Brain microvascular endothelial cell (primary cell): ENCODE measurements around the gene UBE2D3.

Source experiments
- DNase-seq: peaks from one replicate; pipeline ENCODE4 v3.0.0-alpha.2; 2020
- H3K27ac ChIP-seq: fragments of 250-450 bp; sonication (Bioruptor Pico); 2 replicates; pipeline ENCODE4 v1.5.1; 2020; ENCODE audit warnings: mild to moderate bottlenecking, moderate library complexity
- H3K27me3 ChIP-seq: fragments of 250-450 bp; sonication (Bioruptor Pico); replicated peaks from 2 replicates; pipeline ENCODE4 v1.5.1; 2020; ENCODE audit warnings: mild to moderate bottlenecking
- H3K36me3 ChIP-seq: fragments of 250-450 bp; sonication (Bioruptor Pico); replicated peaks from 2 replicates; pipeline ENCODE4 v1.5.1; 2020; ENCODE audit warnings: mild to moderate bottlenecking
- H3K4me3 ChIP-seq: 2 replicates; pipeline ENCODE4 v1.5.1; 2011; ENCODE audit warnings: low read depth, mild to moderate bottlenecking, control low read depth, low read length, moderate library complexity
- CTCF ChIP-seq: IDR thresholded peaks from 2 replicates; pipeline ENCODE4 v1.5.1; 2011; ENCODE audit warnings: low read depth, mild to moderate bottlenecking, moderate library complexity, low read length, control low read depth, inconsistent platforms; ENCODE audit errors: missing control alignments
- in situ Hi-C: cut with HindIII; loops from 2 replicates; pipeline ENCODE4 v1.10.0; 2017; ENCODE audit warnings: low sequenced_read_pairs, low pct_ligation_motif_present

Gene UBE2D3

DNA sequence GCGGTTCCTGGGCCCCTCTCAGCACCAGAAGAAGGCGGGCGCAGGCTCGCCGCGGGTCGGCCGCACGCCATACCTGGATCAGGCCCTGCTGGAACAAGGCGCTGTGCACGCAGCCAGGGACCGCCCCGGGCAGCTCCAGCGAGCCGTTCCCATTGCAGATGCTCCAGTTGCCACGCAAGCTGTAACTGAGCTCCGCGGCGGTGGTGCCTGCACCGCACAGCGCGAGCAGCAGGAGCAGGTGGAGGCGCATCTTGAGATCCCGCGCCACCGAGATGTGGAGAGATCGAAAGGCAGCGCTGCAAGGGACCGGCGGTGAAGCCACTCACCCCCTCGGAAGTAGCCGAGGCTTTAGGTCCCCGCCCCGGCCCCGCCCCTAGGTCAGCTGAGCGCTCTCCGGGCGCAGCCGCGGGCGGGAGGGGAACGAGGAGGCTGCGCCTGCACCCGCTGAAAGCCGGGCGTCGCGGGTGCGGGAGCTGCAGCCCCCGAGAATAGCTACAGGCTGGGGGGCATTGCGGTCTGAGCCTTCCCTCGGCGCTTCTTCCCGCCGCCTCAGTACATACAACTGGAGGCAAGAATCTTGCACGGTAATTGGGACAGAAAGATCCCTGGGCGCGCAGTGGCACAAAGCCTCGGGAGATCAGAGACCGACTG, 66.6 kb downstream of the UBE2D3 start, which contains the start of gene MANBA:
Gene MANBA (minus strand): TSS at position 324 of the 651 bp plus-strand sequence. CDS start 74 bp downstream, at position 250.
- Histone ChIP-seq H3K36me3 (no peaks in the 10 kb centered on the region), H3K27ac (peak within 1 kb of the TSS; percentile 38), H3K27me3 (no peaks in the 10 kb centered on the region), H3K4me3 (peak within 1 kb of the TSS; percentile 92)
- peak; percentile 68 for DNase-seq
- in situ Hi-C loops: no loop called here
- TF ChIP-seq CTCF: no peak

- H3K27me3 ChIP-seq: no peaks in the 10 kb centered on the region
- peak overlapping the region; percentile 92 for H3K4me3 ChIP-seq
- in situ Hi-C loops: no loop called here
- DNase-seq: peak; percentile 67
- H3K27ac ChIP-seq: peak overlapping the region; percentile 38
- H3K36me3 ChIP-seq: no peaks in the 10 kb centered on the region
- no peak for TF ChIP-seq CTCF
Measured at GRCh38 chr4:102759831-102760644, 67.3 kb downstream of the UBE2D3 start.

DNA sequence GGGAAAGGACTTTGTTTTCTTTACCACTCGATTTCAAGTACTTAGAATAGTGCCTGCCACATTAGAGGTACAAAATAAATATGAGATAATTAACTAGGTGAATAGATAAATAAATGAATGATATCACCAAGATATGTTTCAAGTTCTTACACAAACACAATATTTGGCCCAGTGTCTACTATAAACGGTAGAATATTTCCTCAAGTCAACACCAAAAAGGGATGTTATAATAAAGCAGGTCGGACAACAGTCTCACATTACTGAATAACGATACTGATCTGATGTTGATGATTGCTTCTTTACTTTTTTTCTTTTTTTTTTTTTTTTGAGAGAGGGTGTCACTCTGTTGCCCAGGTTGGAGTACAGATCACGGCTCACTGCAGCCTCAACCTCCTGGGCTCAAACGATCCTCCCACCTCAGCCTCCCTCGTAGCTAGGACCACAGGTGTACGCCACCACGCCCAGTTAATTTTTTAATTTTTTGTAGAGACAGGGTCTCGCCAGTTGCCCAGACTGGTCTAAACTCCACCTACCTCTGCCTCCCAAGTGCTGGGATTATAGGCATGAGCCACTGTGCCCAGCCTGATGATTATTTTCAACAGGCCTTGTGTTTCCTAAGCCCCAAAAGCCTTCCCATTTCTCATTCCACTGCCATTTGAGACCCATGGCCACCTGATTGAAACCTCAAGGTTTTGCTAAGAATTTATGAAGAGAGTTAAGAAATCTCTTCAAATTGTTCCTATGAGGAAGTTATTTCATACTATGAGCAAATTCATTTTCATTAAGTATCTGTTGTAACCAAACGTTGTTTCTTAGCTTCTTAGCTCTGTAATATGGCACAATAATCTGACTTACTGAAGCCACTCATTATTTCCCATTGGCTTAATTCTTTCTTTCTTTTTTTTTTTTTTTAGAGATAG, 68.8 kb downstream of the UBE2D3 start:
- no peak for DNase-seq
- in situ Hi-C loops: no loop called here
- Histone ChIP-seq H3K4me3 (no peak overlapping the region), H3K27ac (no peak overlapping the region), H3K36me3 (no peaks in the 10 kb centered on the region), H3K27me3 (no peaks in the 10 kb centered on the region)
- no peak for TF ChIP-seq CTCF

DNA sequence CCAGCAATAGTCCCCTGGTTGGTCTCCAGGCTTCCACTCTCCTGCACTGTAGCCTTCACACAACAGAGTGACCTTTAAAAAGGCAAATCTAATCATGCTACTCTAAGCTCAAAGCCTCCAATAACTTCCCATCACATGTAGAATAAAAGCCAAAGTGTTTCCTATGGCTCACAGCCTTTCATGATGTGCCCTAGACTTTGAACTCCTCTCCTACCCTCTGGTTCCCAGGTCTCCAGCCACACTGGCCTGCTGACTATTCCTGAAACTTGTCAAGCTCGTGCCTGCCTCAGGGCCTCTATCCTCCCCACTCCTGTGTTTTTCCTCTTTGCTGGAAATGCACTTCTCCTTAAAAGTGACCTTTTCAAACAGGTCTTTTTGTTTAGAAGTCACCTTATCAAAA, 69.7 kb downstream of the UBE2D3 start:
- Histone ChIP-seq H3K27ac (no peak overlapping the region), H3K36me3 (no peaks in the 10 kb centered on the region), H3K4me3 (no peak overlapping the region), H3K27me3 (no peaks in the 10 kb centered on the region)
- TF ChIP-seq CTCF: no peak
- in situ Hi-C loops: no loop called here
- DNase-seq: no peak

DNA sequence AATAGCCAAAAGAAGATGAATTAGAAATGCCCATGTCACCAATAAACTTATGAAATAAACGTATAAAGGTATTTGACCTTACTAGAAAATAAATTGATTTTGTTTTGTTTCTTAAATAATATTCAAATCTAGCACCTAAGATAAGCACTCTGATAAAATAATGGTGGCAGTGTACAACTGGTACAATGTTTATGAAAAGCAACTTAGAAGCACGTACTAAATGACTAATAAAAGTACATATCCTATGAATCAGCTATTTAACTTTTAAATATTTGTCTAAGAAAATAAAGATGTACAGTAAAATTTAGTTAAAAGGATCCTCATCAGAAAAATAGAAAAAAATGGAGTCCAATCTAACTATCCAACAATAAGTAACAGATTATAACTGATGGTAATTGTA, 73.3 kb downstream of the UBE2D3 start:
- Histone ChIP-seq H3K4me3 (no peak overlapping the region), H3K27me3 (no peaks in the 10 kb centered on the region), H3K27ac (no peak overlapping the region), H3K36me3 (no peaks in the 10 kb centered on the region)
- DNase-seq: no peak
- no peak for TF ChIP-seq CTCF
- in situ Hi-C loops: no loop called here
